Measurements from ENCODE around the gene INF2.

INF2 gene

GRCh38 chr14:104691546-104692260, 2.3 kb downstream of the INF2 start:
- no peak for TF ChIP-seq CTCF (conservative IDR thresholded peaks at IDR 0.05)
- no peak overlapping the region for H3K27ac ChIP-seq

- H3K27ac ChIP-seq = no peak overlapping the region
- no peak for TF ChIP-seq CTCF (conservative IDR thresholded peaks at IDR 0.05)
Observed at GRCh38 chr14:104692261-104692938, 3.0 kb downstream of the INF2 start.

- no peak for TF ChIP-seq CTCF (conservative IDR thresholded peaks at IDR 0.05)
Observed at GRCh38 chr14:104692939-104693315, 3.5 kb downstream of the INF2 start.

GRCh38 chr14:104693482-104694431, 4.3 kb downstream of the INF2 start:
- TF ChIP-seq CTCF (conservative IDR thresholded peaks at IDR 0.05) = no peak
- H3K27ac ChIP-seq = no peak overlapping the region

More at GRCh38 chr14:104692939-104693315, 3.5 kb downstream of the INF2 start:
- no peak overlapping the region for H3K27ac ChIP-seq

- TF ChIP-seq CTCF (conservative IDR thresholded peaks at IDR 0.05) = no peak
- H3K27ac ChIP-seq = no peak overlapping the region
Observed at GRCh38 chr14:104694475-104694950, 5.1 kb downstream of the INF2 start.

- no peak for TF ChIP-seq CTCF (conservative IDR thresholded peaks at IDR 0.05)
- H3K27ac ChIP-seq = no peak overlapping the region
Observed at GRCh38 chr14:104694991-104695659, 5.7 kb downstream of the INF2 start.

Measured in VCaP (cell line).